Prostate gland (tissue), 2 donors: ENCODE measurements around the gene MND1. TPM values are rescaled to one million over a fixed set of nuclear protein-coding genes. Genes with fewer than 3 reads are reported as not detected.

Source experiments
- DNase-seq: peaks from one replicate; pipeline ENCODE4 v3.0.0-alpha.2; 2019; ENCODE audit warnings: low spot score
- H3K27ac ChIP-seq, 2 donors: fragments of 200-600 bp; sonication (generic); 2 replicates each; pipeline ENCODE4 v1.5.1; 2017 to 2019
- H3K27me3 ChIP-seq: fragments of 200-600 bp; sonication (generic); replicated peaks from 2 replicates; pipeline ENCODE4 v1.5.1; 2019; ENCODE audit not compliant: insufficient read depth
- H3K36me3 ChIP-seq, 2 donors: fragments of 200-600 bp; sonication (generic); 1 replicate in 1 of 2; 2 replicates in 1 of 2; pipeline versions ENCODE4 v1.5.1 to v1.8.1; 2017 to 2019
- H3K4me1 ChIP-seq: fragments of 200-600 bp; sonication (generic); replicated peaks from 2 replicates; pipeline ENCODE4 v1.5.1; 2019
- H3K4me3 ChIP-seq, 2 donors: fragments of 200-600 bp; sonication (generic); 2 replicates each; pipeline ENCODE4 v1.5.1; 2017 to 2019
- H3K9me3 ChIP-seq: fragments of 200-600 bp; sonication (generic); 2 replicates; pipeline ENCODE4 v1.5.1; 2017
- POLR2A ChIP-seq: fragments of 450-650 bp; IDR thresholded peaks from one replicate; pipeline ENCODE4 v1.6.1; 2016; ENCODE audit warnings: antibody characterized with exemption, mild to moderate bottlenecking
- POLR2AphosphoS5 ChIP-seq: sonication (generic); formaldehyde crosslinking; IDR thresholded peaks from one replicate; pipeline ENCODE4 v1.6.1; 2017; ENCODE audit warnings: antibody characterized with exemption
- WGBS: methylation state at CpG from one replicate; pipeline ENCODE4 v1.1.5; 2018; 5-methylcytosine and 5-hydroxymethylcytosine counted together
- intact Hi-C: fragments of 100-400 bp; cut with DNase I; formaldehyde crosslinking; loops from one replicate; pipeline ENCODE4 v1.14.2; 2022
- total RNA-seq, 2 donors: library from RNA; depleted of rRNA; stranded (reverse); fragments of >200 nt; gene quantifications; one replicate each; pipeline ENCODE4 v1.1.0, GENCODE V29; 2016
- TF ChIP-seq, protein P1 (sequence below), 4 experiments: fragments of 200-600 bp in 2 of 4; fragments of 450-650 bp in 2 of 4; sonication (generic) in 2 of 4; IDR thresholded peaks; 1 replicate in 3 of 4; 2 replicates in 1 of 4; pipeline ENCODE4 v1.5.1; 2016 to 2019; ENCODE audit warnings: antibody characterized with exemption in 4 of 4, mild to moderate bottlenecking in 2 of 4, moderate library complexity in 2 of 4

Gene MND1
- total RNA-seq, 2 donors from 2014 or later, result 7.9 TPM; not detected in 1

GRCh38 chr4:153348006-153348405 lies 3.5 kb downstream of the MND1 start:
- Histone ChIP-seq H3K27me3 (no peaks in the 10 kb centered on the region), H3K27ac (no peak overlapping the region), H3K9me3 (no peaks in the 10 kb centered on the region), H3K4me3 (no peak overlapping the region), H3K36me3 (no peaks in the 10 kb centered on the region), H3K4me1 (no peaks in the 10 kb centered on the region)
- DNase-seq, result no peak
- WGBS, result 87% methylated on average over 4 of the region's 4 CpGs
- intact Hi-C loops, result loop anchor here (5.0 to 10.0 kb wide), 3 partner anchors 87 to 967 kb away; partner anchors contain the start of gene TMEM131L
- TF ChIP-seq POLR2AphosphoS5 (no peak), POLR2A (no peak)
- TF ChIP-seq, protein P1, sequence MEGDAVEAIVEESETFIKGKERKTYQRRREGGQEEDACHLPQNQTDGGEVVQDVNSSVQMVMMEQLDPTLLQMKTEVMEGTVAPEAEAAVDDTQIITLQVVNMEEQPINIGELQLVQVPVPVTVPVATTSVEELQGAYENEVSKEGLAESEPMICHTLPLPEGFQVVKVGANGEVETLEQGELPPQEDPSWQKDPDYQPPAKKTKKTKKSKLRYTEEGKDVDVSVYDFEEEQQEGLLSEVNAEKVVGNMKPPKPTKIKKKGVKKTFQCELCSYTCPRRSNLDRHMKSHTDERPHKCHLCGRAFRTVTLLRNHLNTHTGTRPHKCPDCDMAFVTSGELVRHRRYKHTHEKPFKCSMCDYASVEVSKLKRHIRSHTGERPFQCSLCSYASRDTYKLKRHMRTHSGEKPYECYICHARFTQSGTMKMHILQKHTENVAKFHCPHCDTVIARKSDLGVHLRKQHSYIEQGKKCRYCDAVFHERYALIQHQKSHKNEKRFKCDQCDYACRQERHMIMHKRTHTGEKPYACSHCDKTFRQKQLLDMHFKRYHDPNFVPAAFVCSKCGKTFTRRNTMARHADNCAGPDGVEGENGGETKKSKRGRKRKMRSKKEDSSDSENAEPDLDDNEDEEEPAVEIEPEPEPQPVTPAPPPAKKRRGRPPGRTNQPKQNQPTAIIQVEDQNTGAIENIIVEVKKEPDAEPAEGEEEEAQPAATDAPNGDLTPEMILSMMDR (IDR thresholded peaks at IDR 0.05), result no peak

- DNase-seq, result no peak
- Histone ChIP-seq H3K27ac (no peak overlapping the region), H3K36me3 (no peaks in the 10 kb centered on the region), H3K27me3 (no peaks in the 10 kb centered on the region), H3K9me3 (no peaks in the 10 kb centered on the region), H3K4me3 (no peak overlapping the region), H3K4me1 (no peaks in the 10 kb centered on the region)
- WGBS, result 89% methylated on average over 1 of the region's 1 CpG
- intact Hi-C loops, result loop anchor here (5.0 to 10.0 kb wide), 3 partner anchors 85 to 965 kb away; partner anchors contain the start of gene TMEM131L
- TF ChIP-seq POLR2A (no peak), POLR2AphosphoS5 (no peak)
- TF ChIP-seq, protein P1 (IDR thresholded peaks at IDR 0.05), result no peak
Measured at GRCh38 chr4:153349206-153349805, 4.8 kb downstream of the MND1 start.

GRCh38 chr4:153362184-153362583 lies 17.7 kb downstream of the MND1 start:
- no peak overlapping the region for H3K27ac ChIP-seq
- no peaks in the 10 kb centered on the region for H3K36me3 ChIP-seq
- 92% methylated on average over 3 of the region's 3 CpGs for WGBS
- no peak overlapping the region for H3K4me3 ChIP-seq
- no peaks in the 10 kb centered on the region for H3K27me3 ChIP-seq
- no peak for DNase-seq
- H3K9me3 ChIP-seq, result no peaks in the 10 kb centered on the region
- H3K4me1 ChIP-seq, result no peaks in the 10 kb centered on the region
- TF ChIP-seq, protein P1 (IDR thresholded peaks at IDR 0.05), result no peak
- no peak for TF ChIP-seq POLR2AphosphoS5
- no peak for TF ChIP-seq POLR2A
- intact Hi-C loops, result no loop called here

DNA sequence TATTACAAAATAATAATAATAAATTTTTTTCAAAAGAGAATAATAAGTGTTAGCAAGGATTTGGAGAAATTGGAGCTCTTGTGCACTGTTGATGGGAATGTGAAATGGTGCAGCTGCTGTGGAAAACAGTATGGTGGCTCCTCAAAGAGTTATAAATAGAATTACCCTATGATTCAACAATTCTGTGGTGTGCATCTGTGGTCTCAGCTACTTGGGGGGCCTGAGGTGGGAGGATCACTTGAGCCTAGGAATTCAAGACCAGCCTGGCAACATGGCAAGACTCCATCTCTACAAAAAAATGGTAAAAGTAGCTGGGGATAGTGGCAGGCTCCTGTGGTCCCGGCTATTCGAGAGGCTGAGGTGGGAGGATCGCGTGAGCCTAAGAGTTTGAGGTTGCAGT lies 19.6 kb downstream of the MND1 start:
- DNase-seq, result no peak
- H3K27me3 ChIP-seq, result no peaks in the 10 kb centered on the region
- WGBS, result 98% methylated on average over 4 of the region's 4 CpGs
- TF ChIP-seq, protein P1 (IDR thresholded peaks at IDR 0.05), result no peak
- no peak for TF ChIP-seq POLR2AphosphoS5
- TF ChIP-seq POLR2A, result no peak
- H3K36me3 ChIP-seq, result no peaks in the 10 kb centered on the region
- H3K4me3 ChIP-seq, result no peak overlapping the region
- intact Hi-C loops, result no loop called here
- H3K4me1 ChIP-seq, result no peaks in the 10 kb centered on the region
- no peaks in the 10 kb centered on the region for H3K9me3 ChIP-seq
- no peak overlapping the region for H3K27ac ChIP-seq

- 100% methylated on average over 2 of the region's 2 CpGs for WGBS
- Histone ChIP-seq H3K27me3 (no peaks in the 10 kb centered on the region), H3K4me1 (no peaks in the 10 kb centered on the region), H3K36me3 (no peaks in the 10 kb centered on the region), H3K4me3 (no peak overlapping the region), H3K9me3 (no peaks in the 10 kb centered on the region), H3K27ac (no peak overlapping the region)
- DNase-seq, result no peak
- TF ChIP-seq POLR2AphosphoS5 (no peak), POLR2A (no peak)
- TF ChIP-seq, protein P1 (IDR thresholded peaks at IDR 0.05), result no peak
- intact Hi-C loops, result no loop called here
Measured at GRCh38 chr4:153365003-153365402, 20.5 kb downstream of the MND1 start.
